ENCODE results near the gene PCSK6.

DNA sequence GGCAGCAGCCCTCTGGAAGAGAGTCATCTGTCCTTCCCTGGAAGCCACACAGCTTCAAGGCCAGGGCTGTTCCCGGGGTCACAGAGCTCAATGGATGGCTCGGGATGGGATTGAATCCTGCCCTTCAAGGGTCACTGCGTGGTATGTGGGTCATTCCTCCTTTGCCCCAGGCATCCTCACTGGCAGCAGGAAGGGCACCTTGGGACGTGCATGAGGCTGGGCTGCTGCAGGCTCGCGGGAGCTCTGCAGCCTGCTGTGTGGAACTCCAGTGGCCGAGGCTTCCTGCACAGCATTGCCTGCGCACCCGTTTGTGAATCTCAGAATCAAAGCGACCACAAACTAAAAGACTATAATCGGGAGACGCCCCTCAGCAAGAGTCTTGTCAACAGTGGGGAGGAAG, 60.7 kb downstream of the PCSK6 start:
- TF ChIP-seq, protein P1, sequence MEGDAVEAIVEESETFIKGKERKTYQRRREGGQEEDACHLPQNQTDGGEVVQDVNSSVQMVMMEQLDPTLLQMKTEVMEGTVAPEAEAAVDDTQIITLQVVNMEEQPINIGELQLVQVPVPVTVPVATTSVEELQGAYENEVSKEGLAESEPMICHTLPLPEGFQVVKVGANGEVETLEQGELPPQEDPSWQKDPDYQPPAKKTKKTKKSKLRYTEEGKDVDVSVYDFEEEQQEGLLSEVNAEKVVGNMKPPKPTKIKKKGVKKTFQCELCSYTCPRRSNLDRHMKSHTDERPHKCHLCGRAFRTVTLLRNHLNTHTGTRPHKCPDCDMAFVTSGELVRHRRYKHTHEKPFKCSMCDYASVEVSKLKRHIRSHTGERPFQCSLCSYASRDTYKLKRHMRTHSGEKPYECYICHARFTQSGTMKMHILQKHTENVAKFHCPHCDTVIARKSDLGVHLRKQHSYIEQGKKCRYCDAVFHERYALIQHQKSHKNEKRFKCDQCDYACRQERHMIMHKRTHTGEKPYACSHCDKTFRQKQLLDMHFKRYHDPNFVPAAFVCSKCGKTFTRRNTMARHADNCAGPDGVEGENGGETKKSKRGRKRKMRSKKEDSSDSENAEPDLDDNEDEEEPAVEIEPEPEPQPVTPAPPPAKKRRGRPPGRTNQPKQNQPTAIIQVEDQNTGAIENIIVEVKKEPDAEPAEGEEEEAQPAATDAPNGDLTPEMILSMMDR (conservative IDR thresholded peaks at IDR 0.05; ENCODE audit: low read depth, low read length): no peak
- TF ChIP-seq EZH2 (IDR thresholded peaks at IDR 0.05; ENCODE audit: low read length, unreplicated experiment): no peak

All from PC-3 (cell line).